HFFc6 (cell line): ENCODE data around the gene USP32. TPM values are rescaled to one million over a fixed set of nuclear protein-coding genes. Genes with fewer than 3 reads are reported as not detected.
"Not testable (repeated sequence)": the region's sequence is repeated elsewhere in the genome, so short reads cannot be mapped to it uniquely, and the experiment has no call there.

Experiments
- DNase-seq: peaks from one replicate; pipeline ENCODE4 v3.0.0-alpha.2; 2018
- H3K27ac Mint-ChIP-seq: 2 replicates; pipeline ENCODE4 v1.8.0; 2020; ENCODE audit warnings: mild to moderate bottlenecking, mixed read lengths
- H3K27me3 Mint-ChIP-seq: 2 replicates; pipeline ENCODE4 v1.8.0; 2021; ENCODE audit warnings: mild to moderate bottlenecking, moderate library complexity, mixed read lengths; ENCODE audit not compliant: insufficient read depth
- H3K36me3 Mint-ChIP-seq: 2 replicates; pipeline ENCODE4 v1.8.0; 2021; ENCODE audit warnings: low read depth, mixed read lengths
- H3K4me1 Mint-ChIP-seq: 2 replicates; pipeline ENCODE4 v1.8.0; 2020; ENCODE audit warnings: low read depth, mixed read lengths
- H3K4me3 Mint-ChIP-seq: 2 replicates; pipeline ENCODE4 v1.8.0; 2020; ENCODE audit warnings: mild to moderate bottlenecking, moderate library complexity, mixed read lengths
- H3K9me3 Mint-ChIP-seq: 2 replicates; pipeline ENCODE4 v1.8.0; 2020; ENCODE audit warnings: mild to moderate bottlenecking, mixed read lengths
- CTCF ChIP-seq: fragments of 200-600 bp; sonication (generic); IDR thresholded peaks from 2 replicates; pipeline ENCODE4 v1.5.0; 2021; ENCODE audit warnings: antibody characterized with exemption, mild to moderate bottlenecking
- total RNA-seq, 6 experiments: library from RNA; stranded (reverse); fragmentation: NEBNext Ultra II Directional; extraction: Animal tissue kit (Norgen Biotek cat#: 25700); gene quantifications; 2 replicates in 1 of 6; 3 replicates in 5 of 6; pipeline ENCODE4 v1.2.3, GENCODE V29; 2021

USP32 gene
- total RNA-seq, 6 experiments from 2014 or later: 46.7 to 57.3 (median 51.7) TPM

GRCh38 chr17:60174767-60175166 lies 217.2 kb downstream of the USP32 start:
- Mint-ChIP-seq H3K27ac (peak overlapping the region; percentile 60; the same call in 1 of the 2 replicates), H3K4me1 (peaks cover 41% of the 10 kb centered on the region)
- H3K9me3 Mint-ChIP-seq, H3K27me3 Mint-ChIP-seq, H3K36me3 Mint-ChIP-seq, H3K4me3 Mint-ChIP-seq, DNase-seq: not testable (repeated sequence)
- peak; percentile 47; the same call in 1 of the 2 replicates for TF ChIP-seq CTCF

GRCh38 chr17:60174035-60174434 lies 217.9 kb downstream of the USP32 start:
- H3K4me1 Mint-ChIP-seq: peaks cover 41% of the 10 kb centered on the region
- H3K4me3 Mint-ChIP-seq: no peak overlapping the region
- H3K27me3 Mint-ChIP-seq: peaks cover 3% of the 10 kb centered on the region
- no peaks in the 10 kb centered on the region for H3K9me3 Mint-ChIP-seq
- TF ChIP-seq CTCF: no peak
- H3K27ac Mint-ChIP-seq: peak overlapping the region; percentile 60
- H3K36me3 Mint-ChIP-seq: peaks cover 4% of the 10 kb centered on the region; the same call in 1 of the 2 replicates
- DNase-seq: no peak

GRCh38 chr17:60173304-60173819 lies 218.6 kb downstream of the USP32 start:
- no peak for TF ChIP-seq CTCF
- H3K36me3 Mint-ChIP-seq: peaks cover 4% of the 10 kb centered on the region; the same call in 1 of the 2 replicates
- H3K4me1 Mint-ChIP-seq: peaks cover 46% of the 10 kb centered on the region
- no peaks in the 10 kb centered on the region for H3K9me3 Mint-ChIP-seq
- peak; percentile 74 for DNase-seq
- H3K4me3 Mint-ChIP-seq: no peak overlapping the region
- peaks cover 3% of the 10 kb centered on the region for H3K27me3 Mint-ChIP-seq
- H3K27ac Mint-ChIP-seq: peak overlapping the region; percentile 60

- peaks cover 3% of the 10 kb centered on the region for H3K27me3 Mint-ChIP-seq
- no peaks in the 10 kb centered on the region for H3K9me3 Mint-ChIP-seq
- H3K36me3 Mint-ChIP-seq: peaks cover 4% of the 10 kb centered on the region; the same call in 1 of the 2 replicates
- no peak overlapping the region for H3K4me3 Mint-ChIP-seq
- no peak overlapping the region for H3K27ac Mint-ChIP-seq
- TF ChIP-seq CTCF: no peak
- no peak for DNase-seq
- H3K4me1 Mint-ChIP-seq: peaks cover 57% of the 10 kb centered on the region
Observed at GRCh38 chr17:60171753-60172079, 220.2 kb downstream of the USP32 start.

GRCh38 chr17:60170835-60171752 lies 220.8 kb downstream of the USP32 start:
- Mint-ChIP-seq H3K27me3 (peaks cover 3% of the 10 kb centered on the region), H3K9me3 (no peaks in the 10 kb centered on the region), H3K27ac (peak overlapping the region; percentile 2), H3K4me1 (peaks cover 57% of the 10 kb centered on the region), H3K4me3 (no peak overlapping the region), H3K36me3 (no peaks in the 10 kb centered on the region; the same call in 1 of the 2 replicates)
- peak; percentile 29 for DNase-seq
- TF ChIP-seq CTCF: no peak
